ENCODE data around the gene SLC6A6. TPM values are rescaled to one million over a fixed set of nuclear protein-coding genes. Genes with fewer than 3 reads are reported as not detected.

Gene SLC6A6
- polyA plus RNA-seq, 1 of the 3 experiments (the other 2 are of a cell fraction), result 19.1 TPM

DNA sequence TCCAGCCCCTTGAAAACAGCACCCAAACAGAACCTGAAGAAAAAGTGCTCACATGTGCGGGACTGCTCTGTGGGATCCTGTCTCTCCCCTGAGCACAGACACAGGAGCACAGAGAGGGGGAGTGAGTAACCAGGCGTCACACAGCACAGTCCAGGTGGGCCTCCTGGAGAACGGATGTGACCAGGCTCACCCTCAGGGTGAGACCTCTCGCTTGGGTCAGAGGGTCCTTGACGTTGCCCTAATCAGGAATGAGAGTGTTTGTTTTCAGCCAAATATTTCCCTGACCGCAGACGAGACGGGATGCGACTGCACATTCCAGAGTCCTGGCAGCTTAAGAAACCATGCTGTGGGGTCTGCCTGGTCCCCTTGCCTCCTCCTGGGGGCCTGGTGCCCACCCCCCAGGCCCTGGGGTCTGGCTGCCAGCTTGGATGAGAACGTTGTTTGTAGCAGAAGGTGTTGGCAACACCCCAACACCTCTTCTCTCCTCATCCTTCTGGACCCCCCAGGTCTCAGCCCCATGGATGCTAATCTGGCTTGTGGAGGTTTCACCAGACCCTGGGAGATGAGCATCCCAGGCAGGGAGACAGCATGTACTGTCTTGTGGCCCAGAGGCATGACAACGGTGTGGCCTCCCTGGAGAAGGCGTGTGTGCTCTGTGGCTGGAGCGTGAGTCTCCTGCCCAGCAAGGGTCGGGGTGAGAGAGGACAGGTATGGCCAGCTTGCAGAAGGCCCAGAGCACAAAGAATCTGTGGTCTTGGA is 42.1 kb upstream of the SLC6A6 start:
- H3K36me3 ChIP-seq (replicated peaks in 1 of 2; ENCODE audit: control insufficient read depth in 1 of 2, insufficient read depth in 2 of 2, low read length in 1 of 2), result no peaks in the 10 kb centered on the region
- H3K9me2 ChIP-seq, result no peaks in the 10 kb centered on the region
- no peaks in the 10 kb centered on the region; a peak in 1 of 4 replicates for H3K4me1 ChIP-seq (ENCODE audit: control insufficient read depth in 1 of 2, insufficient read depth in 2 of 2, low read depth in 1 of 2, low read length in 1 of 2)
- CTCF ChIA-PET, result no interaction called here
- POLR2A ChIA-PET, result no interaction called here
- H3K9me3 ChIP-seq, result no peaks in the 10 kb centered on the region
- TF ChIP-seq RFX5 (IDR thresholded peaks at IDR 0.05; ENCODE audit: low read length), result no peak
- TF ChIP-seq GABPA (IDR thresholded peaks at IDR 0.05; ENCODE audit: low read depth), result no peak
- TF ChIP-seq IRF3 (IDR thresholded peaks at IDR 0.05; ENCODE audit: low read depth, low read length), result no peak
- no peak for TF ChIP-seq EP300 (IDR thresholded peaks at IDR 0.05; ENCODE audit: borderline replicate concordance in 1 of 2, low read depth in 1 of 2, low read length in 1 of 2)
- TF ChIP-seq RXRA (IDR thresholded peaks at IDR 0.05; ENCODE audit: borderline replicate concordance, low read depth), result no peak
- TF ChIP-seq EZH2phosphoT487 (IDR thresholded peaks at IDR 0.05; ENCODE audit: borderline replicate concordance, low read depth), result no peak
- TF ChIP-seq FOXM1 (IDR thresholded peaks at IDR 0.05; ENCODE audit: low read depth), result no peak
- TF ChIP-seq JUND (IDR thresholded peaks at IDR 0.05), result no peak
- TF ChIP-seq TCF12 (IDR thresholded peaks at IDR 0.05), result no peak
- no peak for TF ChIP-seq NRF1 (IDR thresholded peaks at IDR 0.05; ENCODE audit: low read depth, low read length)
- no peaks in the 10 kb centered on the region for H3F3A ChIP-seq (replicated peaks; ENCODE audit: insufficient read depth)
- no peak overlapping the region for H3K4me2 ChIP-seq
- no peak overlapping the region for H2AFZ ChIP-seq (ENCODE audit: low read depth)
- 72% methylated on average over 13 of the region's 14 CpGs for WGBS (ENCODE audit: low lambda C conversion rate)
- no peaks in the 10 kb centered on the region for H3K79me2 ChIP-seq (ENCODE audit: insufficient read depth)
- H3K27ac ChIP-seq (ENCODE audit: low read depth in 2 of 2, low read length in 1 of 2), result no peak overlapping the region
- H3K27me3 ChIP-seq (ENCODE audit: insufficient read depth), result no peaks in the 10 kb centered on the region
- no peak for DNase-seq
- H3K9ac ChIP-seq, result no peak overlapping the region
- no peaks in the 10 kb centered on the region for H4K20me1 ChIP-seq (ENCODE audit: insufficient read depth)
- H3K4me3 ChIP-seq (ENCODE audit: low read depth in 2 of 2, low read length in 1 of 2), result no peak overlapping the region

GRCh38 chr3:14361068-14361677 is 41.2 kb upstream of the SLC6A6 start:
- 60% methylated on average over 8 of the region's 8 CpGs for WGBS (ENCODE audit: low lambda C conversion rate)
- Histone ChIP-seq H3K4me3 (ENCODE audit: low read depth in 2 of 2, low read length in 1 of 2) (no peak overlapping the region), H3K27ac (ENCODE audit: low read depth in 2 of 2, low read length in 1 of 2) (no peak overlapping the region), H3K36me3 (replicated peaks in 1 of 2; ENCODE audit: control insufficient read depth in 1 of 2, insufficient read depth in 2 of 2, low read length in 1 of 2) (no peaks in the 10 kb centered on the region), H3K79me2 (ENCODE audit: insufficient read depth) (no peaks in the 10 kb centered on the region), H3K4me2 (no peak overlapping the region), H2AFZ (ENCODE audit: low read depth) (no peak overlapping the region), H3F3A (replicated peaks; ENCODE audit: insufficient read depth) (no peaks in the 10 kb centered on the region), H3K9me3 (no peaks in the 10 kb centered on the region), H3K9me2 (no peaks in the 10 kb centered on the region), H3K27me3 (ENCODE audit: insufficient read depth) (no peaks in the 10 kb centered on the region), H3K4me1 (ENCODE audit: control insufficient read depth in 1 of 2, insufficient read depth in 2 of 2, low read depth in 1 of 2, low read length in 1 of 2) (no peaks in the 10 kb centered on the region; a peak in 1 of 4 replicates), H3K9ac (no peak overlapping the region), H4K20me1 (ENCODE audit: insufficient read depth) (no peaks in the 10 kb centered on the region)
- ChIA-PET CTCF (no interaction called here), POLR2A (no interaction called here)
- TF ChIP-seq FOXM1 (IDR thresholded peaks at IDR 0.05; ENCODE audit: low read depth) (no peak), TCF12 (IDR thresholded peaks at IDR 0.05) (no peak), FOXJ3 (CRISPR knock-in tag; IDR thresholded peaks at IDR 0.05) (no peak), YY1 (IDR thresholded peaks at IDR 0.05; ENCODE audit: low read depth) (no peak), JUND (IDR thresholded peaks at IDR 0.05) (no peak), SIN3A (IDR thresholded peaks at IDR 0.05; ENCODE audit: borderline replicate concordance, low read depth, low read length) (no peak)
- TF ChIP-seq, protein P1, sequence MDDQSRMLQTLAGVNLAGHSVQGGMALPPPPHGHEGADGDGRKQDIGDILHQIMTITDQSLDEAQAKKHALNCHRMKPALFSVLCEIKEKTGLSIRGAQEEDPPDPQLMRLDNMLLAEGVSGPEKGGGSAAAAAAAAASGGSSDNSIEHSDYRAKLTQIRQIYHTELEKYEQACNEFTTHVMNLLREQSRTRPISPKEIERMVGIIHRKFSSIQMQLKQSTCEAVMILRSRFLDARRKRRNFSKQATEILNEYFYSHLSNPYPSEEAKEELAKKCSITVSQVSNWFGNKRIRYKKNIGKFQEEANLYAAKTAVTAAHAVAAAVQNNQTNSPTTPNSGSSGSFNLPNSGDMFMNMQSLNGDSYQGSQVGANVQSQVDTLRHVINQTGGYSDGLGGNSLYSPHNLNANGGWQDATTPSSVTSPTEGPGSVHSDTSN (IDR thresholded peaks at IDR 0.05), result no peak
- DNase-seq, result no peak

Measured in SK-N-SH (cell line).